SK-N-SH (cell line): Measurements from ENCODE around the gene HOXC5. TPM values are rescaled to one million over a fixed set of nuclear protein-coding genes. Genes with fewer than 3 reads are reported as not detected.

Experiments used
- CTCF ChIA-PET: fragments of 300-600, 350-600 bp; formaldehyde crosslinking; extraction: SDS; loops from one replicate; lab custom pipeline; 2021; lab: Yijun Ruan, JAX
- POLR2A ChIA-PET: fragments of 350-600 bp; sonication (Branson Sonifier 250); formaldehyde crosslinking; extraction: SDS; loops from one replicate; lab custom pipeline; 2020; ENCODE audit warnings: antibody characterized with exemption, inconsistent platforms; lab: Yijun Ruan, JAX
- DNase-seq: peaks from one replicate; pipeline ENCODE4 v3.0.0; 2012
- H2AFZ ChIP-seq: fragments of 200-600 bp; sonication (generic); 2 replicates; pipeline ENCODE4 v1.8.1; 2016; ENCODE audit warnings: antibody characterized with exemption, mild to moderate bottlenecking, low read depth
- H3F3A ChIP-seq: fragments of 200-600 bp; sonication (generic); replicated peaks from 2 replicates; pipeline ENCODE3; 2016; ENCODE audit warnings: antibody characterized with exemption, mild to moderate bottlenecking; ENCODE audit not compliant: insufficient read depth
- H3K27ac ChIP-seq, 2 experiments: fragments of 200-500 bp in 1 of 2; fragments of 200-600 bp in 1 of 2; sonication (Bioruptor generic) in 1 of 2; sonication (generic), shearing (Covaris generic) in 1 of 2; 2 replicates each; pipeline versions ENCODE4 v1.5.1 to v1.6.1; 2014 to 2016; ENCODE audit warnings: low read depth in 2 of 2, inconsistent platforms in 1 of 2, low read length in 1 of 2, mild to moderate bottlenecking in 1 of 2, mixed read lengths in 1 of 2
- H3K27me3 ChIP-seq: fragments of 200-600 bp; sonication (generic), shearing (Covaris generic); 2 replicates; pipeline ENCODE4 v1.6.1; 2016; ENCODE audit warnings: mixed run types; ENCODE audit not compliant: insufficient read depth
- H3K36me3 ChIP-seq, 2 experiments: fragments of 200-500 bp in 1 of 2; fragments of 200-600 bp in 1 of 2; sonication (Bioruptor generic) in 1 of 2; sonication (generic) in 1 of 2; replicated peaks in 1 of 2; 2 replicates each; pipeline versions ENCODE3 to v1.5.1; 2014 to 2016; ENCODE audit warnings: low read length in 1 of 2, mild to moderate bottlenecking in 1 of 2; ENCODE audit not compliant: insufficient read depth in 2 of 2, control insufficient read depth in 1 of 2
- H3K4me1 ChIP-seq, 2 experiments: fragments of 200-500 bp in 1 of 2; fragments of 200-600 bp in 1 of 2; sonication (Bioruptor generic) in 1 of 2; sonication (generic), shearing (Covaris generic) in 1 of 2; 2 replicates each; pipeline versions ENCODE4 v1.5.1 to v1.6.1; 2014 to 2016; ENCODE audit warnings: low read depth in 1 of 2, low read length in 1 of 2, mixed run types in 1 of 2; ENCODE audit not compliant: insufficient read depth in 2 of 2, control insufficient read depth in 1 of 2
- H3K4me2 ChIP-seq: fragments of 200-600 bp; sonication (generic), shearing (Covaris generic); 2 replicates; pipeline ENCODE4 v1.6.1; 2017; ENCODE audit warnings: mixed run types
- H3K4me3 ChIP-seq, 2 experiments: fragments of 200-500 bp in 1 of 2; fragments of 200-600 bp in 1 of 2; sonication (Bioruptor generic) in 1 of 2; sonication (generic), shearing (Covaris generic) in 1 of 2; 2 replicates each; pipeline versions ENCODE4 v1.5.1 to v1.8.1; 2014 to 2016; ENCODE audit warnings: low read depth in 2 of 2, inconsistent platforms in 1 of 2, low read length in 1 of 2, mild to moderate bottlenecking in 1 of 2, mixed read lengths in 1 of 2, moderate library complexity in 1 of 2
- H3K79me2 ChIP-seq: fragments of 200-600 bp; sonication (generic); 2 replicates; pipeline ENCODE4 v1.8.1; 2017; ENCODE audit warnings: mild to moderate bottlenecking; ENCODE audit not compliant: insufficient read depth
- H3K9ac ChIP-seq: fragments of 200-600 bp; sonication (generic); 2 replicates; pipeline ENCODE4 v1.6.1; 2017; ENCODE audit warnings: mixed run types
- H3K9me2 ChIP-seq: fragments of 200-600 bp; sonication (generic); 2 replicates; pipeline ENCODE4 v1.6.1; 2017; ENCODE audit warnings: mixed run types
- H3K9me3 ChIP-seq: fragments of 200-600 bp; sonication (generic); 2 replicates; pipeline ENCODE4 v1.6.1; 2017; ENCODE audit warnings: mixed run types, mild to moderate bottlenecking, moderate library complexity
- H4K20me1 ChIP-seq: fragments of 200-600 bp; sonication (generic); 2 replicates; pipeline ENCODE4 v1.6.1; 2017; ENCODE audit warnings: mild to moderate bottlenecking, mixed run types; ENCODE audit not compliant: insufficient read depth
- ELF1 ChIP-seq: IDR thresholded peaks from 2 replicates; pipeline ENCODE4 v1.4.0; 2012
- EP300 ChIP-seq, 2 experiments: IDR thresholded peaks; 2 replicates each; pipeline versions ENCODE4 v1.4.0 to v1.6.1; 2012; ENCODE audit warnings: borderline replicate concordance in 1 of 2, low read depth in 1 of 2, low read length in 1 of 2
- EZH2phosphoT487 ChIP-seq: fragments of 200-600 bp; sonication (generic); IDR thresholded peaks from 2 replicates; pipeline ENCODE4 v1.6.1; 2017; ENCODE audit warnings: low read depth, mixed run types, mild to moderate bottlenecking, antibody characterized with exemption, moderate library complexity, borderline replicate concordance
- FOSL2 ChIP-seq: IDR thresholded peaks from 2 replicates; pipeline ENCODE4 v1.4.0; 2012; ENCODE audit warnings: low read depth, mild to moderate bottlenecking, moderate library complexity, borderline replicate concordance
- FOXM1 ChIP-seq: IDR thresholded peaks from 2 replicates; pipeline ENCODE4 v1.4.0; 2012; ENCODE audit warnings: low read depth, mild to moderate bottlenecking
- GATA2 ChIP-seq: sonication (generic); formaldehyde crosslinking; IDR thresholded peaks from 2 replicates; pipeline ENCODE4 v1.5.0; 2020; ENCODE audit warnings: mild to moderate bottlenecking, missing genetic modification reagents
- IRF3 ChIP-seq: fragments of 150-350 bp; IDR thresholded peaks from 2 replicates; pipeline ENCODE4 v1.6.1; 2016; ENCODE audit warnings: mild to moderate bottlenecking, low read depth, low read length
- JUND ChIP-seq: IDR thresholded peaks from 2 replicates; pipeline ENCODE4 v1.4.0; 2012
- MEF2A ChIP-seq: IDR thresholded peaks from 2 replicates; pipeline ENCODE4 v1.4.0; 2012; ENCODE audit warnings: low read depth, borderline replicate concordance
- RXRA ChIP-seq: IDR thresholded peaks from 2 replicates; pipeline ENCODE4 v1.4.0; 2012; ENCODE audit warnings: low read depth, mild to moderate bottlenecking, borderline replicate concordance
- SIN3A ChIP-seq: IDR thresholded peaks from 2 replicates; pipeline ENCODE4 v1.6.1; 2012; ENCODE audit warnings: low read depth, mild to moderate bottlenecking, low read length, moderate library complexity, borderline replicate concordance
- YY1 ChIP-seq: IDR thresholded peaks from 2 replicates; pipeline ENCODE4 v1.4.0; 2012; ENCODE audit warnings: low read depth, mild to moderate bottlenecking
- WGBS: methylation state at CpG from one replicate; pipeline ENCODE4 v1.1.6; 2017; ENCODE audit warnings: low lambda C conversion rate; 5-methylcytosine and 5-hydroxymethylcytosine counted together
- polyA plus RNA-seq, 3 experiments: library from polyadenylated mRNA; depleted of rRNA; stranded (reverse); fragments of >200 nt; gene quantifications; 2 replicates each; pipeline ENCODE4 v1.2.3, GENCODE V29; 2012
- TF ChIP-seq, protein P1 (sequence below): IDR thresholded peaks from 2 replicates; pipeline ENCODE4 v1.6.1; 2012; ENCODE audit warnings: mild to moderate bottlenecking, low read depth, low read length, moderate library complexity
- TF ChIP-seq, protein P2 (sequence below): fragments of 200-600 bp; sonication (generic); IDR thresholded peaks from 2 replicates; pipeline ENCODE4 v1.6.1; 2017; ENCODE audit warnings: antibody characterized with exemption, mild to moderate bottlenecking, moderate library complexity

HOXC5 gene
- polyA plus RNA-seq, 1 of the 3 experiments (the other 2 are of a cell fraction): 2.1 TPM

- TF ChIP-seq, protein P1, sequence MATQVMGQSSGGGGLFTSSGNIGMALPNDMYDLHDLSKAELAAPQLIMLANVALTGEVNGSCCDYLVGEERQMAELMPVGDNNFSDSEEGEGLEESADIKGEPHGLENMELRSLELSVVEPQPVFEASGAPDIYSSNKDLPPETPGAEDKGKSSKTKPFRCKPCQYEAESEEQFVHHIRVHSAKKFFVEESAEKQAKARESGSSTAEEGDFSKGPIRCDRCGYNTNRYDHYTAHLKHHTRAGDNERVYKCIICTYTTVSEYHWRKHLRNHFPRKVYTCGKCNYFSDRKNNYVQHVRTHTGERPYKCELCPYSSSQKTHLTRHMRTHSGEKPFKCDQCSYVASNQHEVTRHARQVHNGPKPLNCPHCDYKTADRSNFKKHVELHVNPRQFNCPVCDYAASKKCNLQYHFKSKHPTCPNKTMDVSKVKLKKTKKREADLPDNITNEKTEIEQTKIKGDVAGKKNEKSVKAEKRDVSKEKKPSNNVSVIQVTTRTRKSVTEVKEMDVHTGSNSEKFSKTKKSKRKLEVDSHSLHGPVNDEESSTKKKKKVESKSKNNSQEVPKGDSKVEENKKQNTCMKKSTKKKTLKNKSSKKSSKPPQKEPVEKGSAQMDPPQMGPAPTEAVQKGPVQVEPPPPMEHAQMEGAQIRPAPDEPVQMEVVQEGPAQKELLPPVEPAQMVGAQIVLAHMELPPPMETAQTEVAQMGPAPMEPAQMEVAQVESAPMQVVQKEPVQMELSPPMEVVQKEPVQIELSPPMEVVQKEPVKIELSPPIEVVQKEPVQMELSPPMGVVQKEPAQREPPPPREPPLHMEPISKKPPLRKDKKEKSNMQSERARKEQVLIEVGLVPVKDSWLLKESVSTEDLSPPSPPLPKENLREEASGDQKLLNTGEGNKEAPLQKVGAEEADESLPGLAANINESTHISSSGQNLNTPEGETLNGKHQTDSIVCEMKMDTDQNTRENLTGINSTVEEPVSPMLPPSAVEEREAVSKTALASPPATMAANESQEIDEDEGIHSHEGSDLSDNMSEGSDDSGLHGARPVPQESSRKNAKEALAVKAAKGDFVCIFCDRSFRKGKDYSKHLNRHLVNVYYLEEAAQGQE: no peak
- TF ChIP-seq JUND: no peak
Observed at GRCh38 chr12:54019091-54019811, 13.6 kb upstream of the HOXC5 start (continued).

DNA sequence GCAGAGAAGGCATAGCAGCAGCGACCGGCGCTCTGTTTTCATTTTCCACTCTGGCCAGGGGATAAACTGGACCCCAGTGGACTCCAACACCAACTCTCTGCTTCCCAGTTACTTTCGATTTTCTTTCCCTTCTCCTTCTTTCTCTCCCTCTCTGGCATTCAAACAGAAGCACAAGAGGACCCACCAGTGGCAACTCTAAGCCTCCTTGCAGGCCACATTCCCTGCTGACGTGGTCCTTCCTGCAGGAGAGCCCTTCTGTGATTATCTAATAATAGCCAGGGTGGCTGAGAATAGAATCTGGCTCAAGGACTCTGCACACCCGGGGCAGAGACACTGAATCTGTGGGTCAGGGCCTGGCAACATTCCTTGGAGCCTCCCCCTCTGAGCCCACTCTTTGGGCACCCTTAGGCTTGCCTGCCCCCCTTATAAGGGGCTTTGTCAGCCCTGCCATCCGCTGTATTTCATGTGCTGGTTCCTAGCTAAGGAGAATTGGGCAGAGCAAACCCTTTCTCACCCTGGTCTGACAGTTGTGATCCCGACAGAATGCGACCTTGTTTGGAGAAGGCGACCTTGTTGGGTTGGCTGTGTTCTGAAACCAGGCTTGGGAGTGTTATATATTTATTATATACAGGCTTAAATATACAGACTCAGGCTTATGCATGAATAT lies 12.8 kb upstream of the HOXC5 start:
- ChIA-PET POLR2A (no interaction called here), CTCF (interaction anchor here (1.3 to 23.2 kb wide), 2 partner anchors 176 to 188 kb away, joined by 5 to 548 read pairs; partner anchors contain the start of gene SMUG1)
- H3K27me3 ChIP-seq: no peaks in the 10 kb centered on the region
- no peaks in the 10 kb centered on the region for H3K9me3 ChIP-seq
- no peaks in the 10 kb centered on the region for H3K36me3 ChIP-seq
- no peaks in the 10 kb centered on the region for H4K20me1 ChIP-seq
- H3K79me2 ChIP-seq: peaks cover 10% of the 10 kb centered on the region; the same call in 1 of the 2 replicates
- no peak overlapping the region for H3K9ac ChIP-seq
- peak overlapping the region; percentile 29 to 99 for H3K27ac ChIP-seq
- 0 out of 2 replicates have a peak overlapping the region, but pooled peaks have one; percentile 46 for H2AFZ ChIP-seq
- no peak for TF ChIP-seq FOXM1
- TF ChIP-seq EZH2phosphoT487: no peak
- TF ChIP-seq, protein P2, sequence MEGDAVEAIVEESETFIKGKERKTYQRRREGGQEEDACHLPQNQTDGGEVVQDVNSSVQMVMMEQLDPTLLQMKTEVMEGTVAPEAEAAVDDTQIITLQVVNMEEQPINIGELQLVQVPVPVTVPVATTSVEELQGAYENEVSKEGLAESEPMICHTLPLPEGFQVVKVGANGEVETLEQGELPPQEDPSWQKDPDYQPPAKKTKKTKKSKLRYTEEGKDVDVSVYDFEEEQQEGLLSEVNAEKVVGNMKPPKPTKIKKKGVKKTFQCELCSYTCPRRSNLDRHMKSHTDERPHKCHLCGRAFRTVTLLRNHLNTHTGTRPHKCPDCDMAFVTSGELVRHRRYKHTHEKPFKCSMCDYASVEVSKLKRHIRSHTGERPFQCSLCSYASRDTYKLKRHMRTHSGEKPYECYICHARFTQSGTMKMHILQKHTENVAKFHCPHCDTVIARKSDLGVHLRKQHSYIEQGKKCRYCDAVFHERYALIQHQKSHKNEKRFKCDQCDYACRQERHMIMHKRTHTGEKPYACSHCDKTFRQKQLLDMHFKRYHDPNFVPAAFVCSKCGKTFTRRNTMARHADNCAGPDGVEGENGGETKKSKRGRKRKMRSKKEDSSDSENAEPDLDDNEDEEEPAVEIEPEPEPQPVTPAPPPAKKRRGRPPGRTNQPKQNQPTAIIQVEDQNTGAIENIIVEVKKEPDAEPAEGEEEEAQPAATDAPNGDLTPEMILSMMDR: no peak
- TF ChIP-seq JUND: no peak
- TF ChIP-seq EP300 (IDR thresholded peaks at IDR 0.05; ENCODE audit: borderline replicate concordance in 1 of 2, low read depth in 1 of 2, low read length in 1 of 2): no peak
- TF ChIP-seq RXRA: no peak
- TF ChIP-seq, protein P1: no peak
- no peak for TF ChIP-seq YY1
- TF ChIP-seq GATA2 (CRISPR knock-in tag): no peak
- TF ChIP-seq SIN3A: no peak
- no peak for TF ChIP-seq ELF1
- no peak for TF ChIP-seq MEF2A
- no peak for TF ChIP-seq IRF3
- no peak for TF ChIP-seq FOSL2
- WGBS: 80% methylated on average over 10 of the region's 10 CpGs
- H3K9me2 ChIP-seq: no peaks in the 10 kb centered on the region
- peaks cover 7 to 45% of the 10 kb centered on the region in 2 experiments; a peak in 2 of 4 replicates for H3K4me1 ChIP-seq
- no peak for DNase-seq
- peak overlapping the region; percentile 3; the same call in 1 of the 2 replicates for H3K4me2 ChIP-seq
- no peak overlapping the region for H3K4me3 ChIP-seq
- H3F3A ChIP-seq: peaks cover 9% of the 10 kb centered on the region
